ENCODE data around the gene PTCHD1.

Gene PTCHD1

GRCh38 chrX:23332101-23332887 lies 2.4 kb upstream of the PTCHD1 start:
- H3K9ac ChIP-seq (ENCODE audit: low read depth, low read length) = peak overlapping the region; percentile 49
- no peaks in the 10 kb centered on the region for H3K9me3 ChIP-seq (ENCODE audit: control insufficient read depth, insufficient read depth, low read length)
- no peaks in the 10 kb centered on the region for H3K36me3 ChIP-seq (ENCODE audit: control insufficient read depth, insufficient read depth, low read length)
- peaks cover 45% of the 10 kb centered on the region for H3K27me3 ChIP-seq (ENCODE audit: control insufficient read depth, insufficient read depth, low read length)
- peaks cover 4% of the 10 kb centered on the region for H3K4me1 ChIP-seq (ENCODE audit: control insufficient read depth, insufficient read depth, low read length)
- H3K4me3 ChIP-seq (ENCODE audit: low read depth, low read length) = peak overlapping the region; percentile 71

- Histone ChIP-seq H3K9me3 (ENCODE audit: control insufficient read depth, insufficient read depth, low read length) (no peaks in the 10 kb centered on the region), H3K9ac (ENCODE audit: low read depth, low read length) (no peak overlapping the region), H3K27me3 (ENCODE audit: control insufficient read depth, insufficient read depth, low read length) (peaks cover 45% of the 10 kb centered on the region), H3K36me3 (ENCODE audit: control insufficient read depth, insufficient read depth, low read length) (no peaks in the 10 kb centered on the region), H3K4me1 (ENCODE audit: control insufficient read depth, insufficient read depth, low read length) (peaks cover 4% of the 10 kb centered on the region), H3K4me3 (ENCODE audit: low read depth, low read length) (peak overlapping the region; percentile 71)
Observed at GRCh38 chrX:23332888-23333821, 1.5 kb upstream of the PTCHD1 start.

DNA sequence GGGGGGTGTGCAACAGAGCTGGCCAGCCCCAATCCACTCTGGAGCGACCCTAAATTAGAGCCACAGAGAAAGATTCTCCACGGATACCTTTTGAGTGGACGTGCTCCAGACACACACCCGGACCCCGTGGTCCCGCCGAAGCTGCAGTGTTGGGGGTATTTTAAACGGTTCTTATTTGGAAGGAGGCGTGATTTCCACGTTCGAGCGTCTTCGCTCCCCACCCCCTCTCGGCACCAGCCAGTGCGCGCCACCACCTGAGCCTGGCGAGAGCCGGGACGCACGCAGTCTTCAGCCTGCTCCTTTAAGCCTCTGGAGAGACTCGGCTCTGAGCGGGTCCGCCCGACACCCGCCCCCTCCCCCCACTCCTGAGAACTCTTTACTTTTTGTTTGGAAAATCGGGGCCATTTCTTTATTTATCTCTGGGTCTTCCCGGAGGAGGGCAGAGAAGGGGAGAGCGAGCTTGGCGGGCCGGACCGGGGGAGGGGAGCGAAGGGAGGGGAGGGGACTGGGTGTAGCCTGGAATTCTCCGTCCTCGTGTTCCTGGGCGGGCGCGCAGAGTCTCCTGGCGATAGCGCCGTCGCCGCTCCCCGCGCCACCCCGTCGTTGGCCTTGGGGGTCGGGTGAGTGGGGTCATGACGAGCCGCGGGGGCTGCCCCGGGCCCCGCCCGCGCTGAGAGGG lies 668 bp upstream of the PTCHD1 start:
- peaks cover 45% of the 10 kb centered on the region for H3K27me3 ChIP-seq (ENCODE audit: control insufficient read depth, insufficient read depth, low read length)
- no peak overlapping the region for H3K9ac ChIP-seq (ENCODE audit: low read depth, low read length)
- H3K36me3 ChIP-seq (ENCODE audit: control insufficient read depth, insufficient read depth, low read length) = no peaks in the 10 kb centered on the region
- peak overlapping the region; percentile 71 for H3K4me3 ChIP-seq (ENCODE audit: low read depth, low read length)
- H3K4me1 ChIP-seq (ENCODE audit: control insufficient read depth, insufficient read depth, low read length) = peaks cover 4% of the 10 kb centered on the region
- no peaks in the 10 kb centered on the region for H3K9me3 ChIP-seq (ENCODE audit: control insufficient read depth, insufficient read depth, low read length)

GRCh38 chrX:23334521-23334847 lies 165 bp upstream of the PTCHD1 start:
- H3K27me3 ChIP-seq (ENCODE audit: control insufficient read depth, insufficient read depth, low read length) = peaks cover 45% of the 10 kb centered on the region
- H3K4me3 ChIP-seq (ENCODE audit: low read depth, low read length) = peak overlapping the region; percentile 78
- H3K9ac ChIP-seq (ENCODE audit: low read depth, low read length) = no peak overlapping the region
- peaks cover 4% of the 10 kb centered on the region for H3K4me1 ChIP-seq (ENCODE audit: control insufficient read depth, insufficient read depth, low read length)
- H3K9me3 ChIP-seq (ENCODE audit: control insufficient read depth, insufficient read depth, low read length) = no peaks in the 10 kb centered on the region
- H3K36me3 ChIP-seq (ENCODE audit: control insufficient read depth, insufficient read depth, low read length) = no peaks in the 10 kb centered on the region

DNA sequence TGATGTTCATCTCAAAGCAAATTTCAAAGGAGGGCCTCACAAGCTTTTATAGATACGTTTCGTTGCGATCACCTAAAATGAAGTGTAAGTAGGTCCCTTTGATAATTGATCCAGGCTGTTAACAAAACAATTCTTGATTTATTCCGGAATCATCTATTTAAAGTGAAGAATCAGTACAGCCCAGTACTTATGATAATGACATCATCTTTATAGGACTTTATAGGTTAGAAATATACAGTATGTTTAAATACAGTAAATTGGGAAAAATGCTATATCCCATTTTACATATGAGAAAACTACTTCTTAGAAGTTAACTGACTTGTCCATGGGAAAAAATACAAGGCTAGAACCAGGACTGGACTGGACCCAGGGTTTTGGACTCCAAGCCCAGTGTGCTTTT lies 3.7 kb downstream of the PTCHD1 start:
- no peaks in the 10 kb centered on the region for H3K9me3 ChIP-seq (ENCODE audit: control insufficient read depth, insufficient read depth, low read length)
- no peaks in the 10 kb centered on the region for H3K4me1 ChIP-seq (ENCODE audit: control insufficient read depth, insufficient read depth, low read length)
- no peak overlapping the region for H3K9ac ChIP-seq (ENCODE audit: low read depth, low read length)
- no peaks in the 10 kb centered on the region for H3K36me3 ChIP-seq (ENCODE audit: control insufficient read depth, insufficient read depth, low read length)
- H3K4me3 ChIP-seq (ENCODE audit: low read depth, low read length) = no peak overlapping the region
- peaks cover 23% of the 10 kb centered on the region for H3K27me3 ChIP-seq (ENCODE audit: control insufficient read depth, insufficient read depth, low read length)

GRCh38 chrX:23341452-23341851 lies 6.8 kb downstream of the PTCHD1 start:
- H3K27me3 ChIP-seq (ENCODE audit: control insufficient read depth, insufficient read depth, low read length) = peaks cover 9% of the 10 kb centered on the region
- H3K9me3 ChIP-seq (ENCODE audit: control insufficient read depth, insufficient read depth, low read length) = no peaks in the 10 kb centered on the region
- H3K4me3 ChIP-seq (ENCODE audit: low read depth, low read length) = no peak overlapping the region
- H3K9ac ChIP-seq (ENCODE audit: low read depth, low read length) = no peak overlapping the region
- peaks cover 17% of the 10 kb centered on the region for H3K4me1 ChIP-seq (ENCODE audit: control insufficient read depth, insufficient read depth, low read length)
- no peaks in the 10 kb centered on the region for H3K36me3 ChIP-seq (ENCODE audit: control insufficient read depth, insufficient read depth, low read length)

DNA sequence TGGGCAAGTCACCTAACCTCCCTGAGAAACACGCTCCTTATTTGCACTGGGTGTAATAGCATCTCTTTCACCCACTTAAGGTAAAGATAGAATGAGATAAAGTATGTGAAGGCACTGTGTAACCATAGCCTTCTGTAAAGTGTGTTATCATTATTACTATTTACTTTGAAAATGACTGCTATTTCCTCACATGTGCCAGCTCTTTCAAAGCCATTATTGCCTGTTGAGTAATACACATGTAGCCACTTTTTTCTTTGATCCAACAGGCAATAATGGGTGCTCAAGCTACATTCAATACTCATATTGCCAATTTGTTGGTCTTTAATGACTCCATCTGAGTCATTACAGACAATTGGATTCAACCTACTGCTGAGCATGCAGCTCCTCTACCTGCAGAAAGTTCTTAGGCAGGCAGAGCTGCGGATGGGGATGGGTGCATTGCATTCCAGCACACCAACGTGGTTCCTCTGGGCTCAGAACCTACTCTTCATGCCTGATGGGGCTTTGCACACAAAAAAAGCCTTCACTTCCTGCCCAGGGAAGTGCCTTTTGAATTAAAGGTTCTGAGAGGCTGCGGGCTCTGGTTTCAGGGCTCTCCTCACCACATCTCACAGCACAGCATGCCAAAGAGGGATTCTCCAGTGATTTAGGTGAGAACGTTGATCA lies 9.7 kb downstream of the PTCHD1 start:
- no peak overlapping the region for H3K4me3 ChIP-seq (ENCODE audit: low read depth, low read length)
- H3K27me3 ChIP-seq (ENCODE audit: control insufficient read depth, insufficient read depth, low read length) = no peaks in the 10 kb centered on the region

GRCh38 chrX:23344904-23345271 lies 10.2 kb downstream of the PTCHD1 start:
- Histone ChIP-seq H3K4me1 (ENCODE audit: control insufficient read depth, insufficient read depth, low read length) (peaks cover 17% of the 10 kb centered on the region), H3K36me3 (ENCODE audit: control insufficient read depth, insufficient read depth, low read length) (no peaks in the 10 kb centered on the region), H3K9ac (ENCODE audit: low read depth, low read length) (no peak overlapping the region), H3K27me3 (ENCODE audit: control insufficient read depth, insufficient read depth, low read length) (no peaks in the 10 kb centered on the region), H3K4me3 (ENCODE audit: low read depth, low read length) (no peak overlapping the region), H3K9me3 (ENCODE audit: control insufficient read depth, insufficient read depth, low read length) (no peaks in the 10 kb centered on the region)

More for the DNA sequence above, 9.7 kb downstream of the PTCHD1 start:
- Histone ChIP-seq H3K4me1 (ENCODE audit: control insufficient read depth, insufficient read depth, low read length) (peaks cover 17% of the 10 kb centered on the region), H3K9ac (ENCODE audit: low read depth, low read length) (no peak overlapping the region), H3K36me3 (ENCODE audit: control insufficient read depth, insufficient read depth, low read length) (no peaks in the 10 kb centered on the region), H3K9me3 (ENCODE audit: control insufficient read depth, insufficient read depth, low read length) (no peaks in the 10 kb centered on the region)

GRCh38 chrX:23356189-23356588 lies 21.5 kb downstream of the PTCHD1 start:
- H3K9me3 ChIP-seq (ENCODE audit: control insufficient read depth, insufficient read depth, low read length) = no peaks in the 10 kb centered on the region
- H3K9ac ChIP-seq (ENCODE audit: low read depth, low read length) = no peak overlapping the region
- no peaks in the 10 kb centered on the region for H3K27me3 ChIP-seq (ENCODE audit: control insufficient read depth, insufficient read depth, low read length)
- no peaks in the 10 kb centered on the region for H3K4me1 ChIP-seq (ENCODE audit: control insufficient read depth, insufficient read depth, low read length)
- H3K4me3 ChIP-seq (ENCODE audit: low read depth, low read length) = no peak overlapping the region
- no peaks in the 10 kb centered on the region for H3K36me3 ChIP-seq (ENCODE audit: control insufficient read depth, insufficient read depth, low read length)

DNA sequence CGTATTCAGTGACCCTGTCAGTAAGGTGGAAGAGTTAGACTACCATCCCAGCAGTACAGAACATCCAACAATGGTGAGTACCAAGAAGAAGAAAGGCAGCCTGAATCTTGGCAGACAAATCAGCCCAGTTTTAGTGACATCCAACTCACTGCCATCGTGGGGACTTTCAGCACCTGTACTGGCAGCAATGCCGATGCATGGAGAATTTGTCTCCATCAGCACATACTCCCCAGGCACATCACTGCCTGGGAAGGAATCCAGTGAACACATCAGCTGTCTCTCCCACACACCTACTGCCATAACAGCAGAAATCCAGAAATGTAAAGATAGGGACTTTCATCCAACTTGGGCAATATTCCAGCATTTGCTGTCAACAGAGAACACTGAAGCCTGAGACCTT lies 29.8 kb downstream of the PTCHD1 start:
- no peaks in the 10 kb centered on the region for H3K4me1 ChIP-seq (ENCODE audit: control insufficient read depth, insufficient read depth, low read length)
- H3K4me3 ChIP-seq (ENCODE audit: low read depth, low read length) = no peak overlapping the region
- no peaks in the 10 kb centered on the region for H3K9me3 ChIP-seq (ENCODE audit: control insufficient read depth, insufficient read depth, low read length)
- H3K27me3 ChIP-seq (ENCODE audit: control insufficient read depth, insufficient read depth, low read length) = no peaks in the 10 kb centered on the region
- no peak overlapping the region for H3K9ac ChIP-seq (ENCODE audit: low read depth, low read length)
- H3K36me3 ChIP-seq (ENCODE audit: control insufficient read depth, insufficient read depth, low read length) = peaks cover 6% of the 10 kb centered on the region

GRCh38 chrX:23365541-23365940 lies 30.9 kb downstream of the PTCHD1 start:
- Histone ChIP-seq H3K9ac (ENCODE audit: low read depth, low read length) (no peak overlapping the region), H3K36me3 (ENCODE audit: control insufficient read depth, insufficient read depth, low read length) (peaks cover 6% of the 10 kb centered on the region), H3K27me3 (ENCODE audit: control insufficient read depth, insufficient read depth, low read length) (no peaks in the 10 kb centered on the region), H3K4me1 (ENCODE audit: control insufficient read depth, insufficient read depth, low read length) (no peaks in the 10 kb centered on the region), H3K9me3 (ENCODE audit: control insufficient read depth, insufficient read depth, low read length) (no peaks in the 10 kb centered on the region), H3K4me3 (ENCODE audit: low read depth, low read length) (no peak overlapping the region)

Measured in iPS-15b (cell line).